ENCODE results near the gene EPB41L2.

Gene EPB41L2

GRCh38 chr6:131067521-131067920 is 4.5 kb upstream of the EPB41L2 start:
- peaks cover 35% of the 10 kb centered on the region for H3K27me3 ChIP-seq
- H3K9me3 ChIP-seq, result no peaks in the 10 kb centered on the region
- H3K36me3 ChIP-seq, result no peaks in the 10 kb centered on the region
- peaks cover 0 to 8% of the 10 kb centered on the region in 2 experiments for H3K4me1 ChIP-seq (ENCODE audit: control insufficient read depth in 1 of 2, insufficient read depth in 1 of 2, low read depth in 1 of 2, low read length in 1 of 2)
- TF ChIP-seq CTCF (IDR thresholded peaks at IDR 0.05), result no peak
- no peak overlapping the region for H3K4me3 ChIP-seq (ENCODE audit: low read depth in 1 of 2, low read length in 1 of 2)
- no peak overlapping the region for H3K27ac ChIP-seq

DNA sequence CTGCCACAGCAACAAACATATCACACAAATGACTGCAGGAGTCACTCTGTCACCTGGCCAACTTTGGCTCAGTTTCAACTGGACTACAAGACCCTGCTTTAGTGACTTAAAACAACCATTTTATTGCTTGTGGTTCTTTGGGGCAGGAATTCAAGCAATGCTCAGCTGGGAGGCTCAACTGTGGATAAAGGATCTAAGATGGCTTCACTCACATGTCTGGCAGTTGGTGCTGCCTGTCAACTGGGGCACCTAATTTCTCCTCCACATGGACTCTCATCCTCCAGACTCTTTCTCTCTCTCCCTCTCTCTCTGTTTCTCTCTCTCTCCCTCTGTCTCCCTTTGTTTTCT is 2.8 kb upstream of the EPB41L2 start:
- no peak overlapping the region for H3K27ac ChIP-seq
- H3K4me3 ChIP-seq (ENCODE audit: low read depth in 1 of 2, low read length in 1 of 2), result no peak overlapping the region
- no peaks in the 10 kb centered on the region for H3K9me3 ChIP-seq
- TF ChIP-seq CTCF (IDR thresholded peaks at IDR 0.05), result no peak
- H3K27me3 ChIP-seq, result peaks cover 52% of the 10 kb centered on the region
- peaks cover 0 to 18% of the 10 kb centered on the region in 2 experiments for H3K4me1 ChIP-seq (ENCODE audit: control insufficient read depth in 1 of 2, insufficient read depth in 1 of 2, low read depth in 1 of 2, low read length in 1 of 2)
- H3K36me3 ChIP-seq, result no peaks in the 10 kb centered on the region

DNA sequence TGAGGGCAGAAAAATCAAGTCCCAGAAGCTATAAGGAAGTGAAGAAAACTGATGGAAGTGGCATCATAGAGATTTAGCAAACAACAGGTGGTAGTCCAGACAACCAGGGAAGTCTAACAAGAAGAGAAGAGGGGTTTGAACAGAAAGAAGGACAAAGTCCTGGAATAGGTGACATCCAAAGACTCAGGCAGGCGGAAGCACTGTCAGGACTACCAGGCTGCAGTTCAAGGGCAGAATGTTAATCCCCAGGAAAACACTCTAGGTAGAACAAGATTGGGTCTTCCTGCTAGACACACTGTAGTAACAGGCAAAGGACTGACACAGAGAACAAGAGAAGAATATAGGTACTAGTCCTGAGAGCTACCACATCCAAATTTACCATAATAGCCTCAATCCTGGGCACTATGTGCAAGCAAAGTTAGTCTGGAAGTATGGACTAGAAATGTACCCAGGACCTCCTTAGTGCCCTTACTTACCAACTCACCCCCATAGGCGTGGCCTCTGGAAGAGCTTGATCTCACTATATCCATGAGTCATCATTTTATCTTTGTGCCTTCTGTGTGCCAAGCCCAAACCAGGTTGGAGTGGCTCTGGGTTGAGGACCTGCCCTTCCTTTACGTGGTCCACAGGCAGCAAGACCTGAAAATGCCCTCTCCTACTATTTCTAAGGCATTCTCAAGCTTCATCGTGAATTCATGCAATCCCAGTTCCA is 2.2 kb upstream of the EPB41L2 start:
- no peak overlapping the region for H3K4me3 ChIP-seq (ENCODE audit: low read depth in 1 of 2, low read length in 1 of 2)
- no peak for TF ChIP-seq CTCF (IDR thresholded peaks at IDR 0.05)
- H3K4me1 ChIP-seq (ENCODE audit: control insufficient read depth in 1 of 2, insufficient read depth in 1 of 2, low read depth in 1 of 2, low read length in 1 of 2), result peaks cover 0 to 18% of the 10 kb centered on the region in 2 experiments
- H3K9me3 ChIP-seq, result no peaks in the 10 kb centered on the region
- no peaks in the 10 kb centered on the region for H3K36me3 ChIP-seq
- H3K27ac ChIP-seq, result no peak overlapping the region
- peaks cover 57% of the 10 kb centered on the region for H3K27me3 ChIP-seq

DNA sequence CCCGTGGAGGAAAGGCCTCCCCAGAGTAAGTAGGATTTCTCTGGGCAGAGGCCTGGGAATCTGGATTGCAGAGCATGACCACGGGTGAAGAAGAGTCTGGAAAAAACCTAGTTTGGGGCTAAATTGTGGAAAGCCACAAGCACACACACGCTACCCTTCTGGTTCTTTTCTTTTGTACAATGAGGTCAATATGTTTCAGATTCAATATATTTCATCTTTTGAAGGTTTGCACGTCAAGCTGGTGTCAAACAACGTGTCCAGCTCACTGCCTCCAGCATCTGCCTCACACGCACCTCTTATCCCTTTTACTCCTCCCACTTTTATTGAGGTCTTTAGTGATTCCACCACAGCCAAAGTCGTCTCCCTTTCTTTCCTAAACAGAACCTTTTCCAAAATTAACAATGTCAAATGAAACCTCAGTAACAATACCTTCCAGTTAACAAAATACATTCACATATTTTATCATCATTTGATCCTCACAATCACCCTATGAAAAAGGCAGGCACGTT is 773 bp upstream of the EPB41L2 start:
- Histone ChIP-seq H3K4me3 (ENCODE audit: low read depth in 1 of 2, low read length in 1 of 2) (no peak overlapping the region), H3K27me3 (peaks cover 67% of the 10 kb centered on the region), H3K36me3 (no peaks in the 10 kb centered on the region), H3K4me1 (ENCODE audit: control insufficient read depth in 1 of 2, insufficient read depth in 1 of 2, low read depth in 1 of 2, low read length in 1 of 2) (peaks cover 0 to 18% of the 10 kb centered on the region in 2 experiments), H3K27ac (no peak overlapping the region), H3K9me3 (no peaks in the 10 kb centered on the region)
- no peak for TF ChIP-seq CTCF (IDR thresholded peaks at IDR 0.05)

GRCh38 chr6:131062241-131063027 is 611 bp downstream of the EPB41L2 start:
- Histone ChIP-seq H3K4me1 (ENCODE audit: control insufficient read depth in 1 of 2, insufficient read depth in 1 of 2, low read depth in 1 of 2, low read length in 1 of 2) (peaks cover 0 to 18% of the 10 kb centered on the region in 2 experiments), H3K27ac (no peak overlapping the region)
- no peak for TF ChIP-seq CTCF (IDR thresholded peaks at IDR 0.05)

More at GRCh38 chr6:131062241-131063027, 611 bp downstream of the EPB41L2 start:
- Histone ChIP-seq H3K9me3 (no peaks in the 10 kb centered on the region), H3K4me3 (ENCODE audit: low read depth in 1 of 2, low read length in 1 of 2) (peak overlapping the region; percentile 42 to 65), H3K36me3 (no peaks in the 10 kb centered on the region), H3K27me3 (peaks cover 67% of the 10 kb centered on the region)
